T47D (cell line): ENCODE results near the gene TNFSF11.
"Not testable (repeated sequence)": the region's sequence is repeated elsewhere in the genome, so short reads cannot be mapped to it uniquely, and the experiment has no call there.

Experiments
- DNase-seq, 2 experiments: peaks; one replicate each; pipeline versions ENCODE4 v3.0.0 to v3.0.0-alpha.2; 2011 to 2012; ENCODE audit warnings: low read depth in 1 of 2, low spot score in 1 of 2
- JUND ChIP-seq: IDR thresholded peaks from 2 replicates; pipeline ENCODE4 v1.6.1; 2012; ENCODE audit warnings: low read depth
- in situ Hi-C: cut with HindIII; loops from 2 replicates; pipeline ENCODE4 v1.10.0; 2016; ENCODE audit warnings: low sequenced_read_pairs, low pct_unique_long_range_greater_than_20kb

TNFSF11 gene

DNA sequence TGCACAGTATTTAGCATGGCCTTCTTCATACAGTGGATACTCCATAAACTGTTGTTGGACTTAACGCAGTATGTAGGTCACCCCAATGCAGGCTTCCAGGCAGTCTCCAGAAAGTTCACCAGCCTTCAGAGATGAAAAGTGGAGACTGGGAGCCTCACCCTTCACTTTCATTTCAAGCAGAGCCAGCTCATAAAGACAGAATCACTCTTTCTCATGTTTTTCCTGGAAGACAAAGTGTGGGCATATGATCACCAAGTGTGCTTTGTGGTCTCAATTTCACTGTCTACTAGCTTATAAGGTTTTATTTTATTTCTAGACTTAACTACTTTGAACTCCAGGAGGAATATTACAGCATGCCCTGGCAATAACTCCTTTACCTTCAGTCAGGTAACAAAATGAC is 26.3 kb upstream of the TNFSF11 start:
- DNase-seq, result no peak
- TF ChIP-seq JUND, result no peak
- in situ Hi-C loops, result no loop called here

DNA sequence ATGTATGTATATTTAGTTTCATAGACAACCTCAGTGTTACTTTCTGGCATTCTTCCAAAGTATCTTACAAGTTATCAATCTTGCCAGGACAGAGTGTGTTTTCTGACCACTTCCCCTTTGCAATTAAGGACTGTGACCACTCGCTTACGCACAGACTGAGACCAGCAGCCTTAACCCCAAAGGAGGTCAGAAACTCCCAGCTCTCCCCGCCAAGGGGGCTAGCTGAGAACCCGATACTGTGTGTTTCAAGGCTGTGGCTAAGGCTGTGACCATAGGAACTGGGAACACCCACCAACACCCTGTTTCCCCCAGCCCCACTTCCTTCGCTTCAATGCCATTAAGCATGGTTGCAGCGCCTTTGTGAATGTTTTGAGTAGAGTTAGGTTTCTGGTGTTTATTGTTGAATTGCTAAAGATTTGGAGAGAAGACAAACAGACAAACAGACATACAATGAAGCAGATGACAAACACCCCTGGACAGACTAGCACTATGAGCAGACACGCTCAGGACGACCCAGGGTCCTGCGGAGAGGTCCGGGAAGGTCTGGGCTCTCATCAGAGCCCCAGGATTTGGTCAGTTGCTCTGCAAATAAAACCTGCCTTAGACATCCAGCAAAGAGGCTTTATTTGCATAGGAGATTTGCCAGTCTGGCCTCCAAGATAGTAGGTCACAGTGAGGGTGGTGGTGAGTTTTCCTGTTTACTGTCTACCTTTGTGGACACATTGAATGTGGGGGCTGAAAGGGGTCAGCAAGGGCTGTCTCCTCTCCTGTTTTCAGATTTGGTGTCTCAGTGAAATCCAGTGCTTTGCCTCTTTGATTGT is 25.0 kb upstream of the TNFSF11 start:
- no peak for TF ChIP-seq JUND
- in situ Hi-C loops, result no loop called here
- no peak for DNase-seq

DNA sequence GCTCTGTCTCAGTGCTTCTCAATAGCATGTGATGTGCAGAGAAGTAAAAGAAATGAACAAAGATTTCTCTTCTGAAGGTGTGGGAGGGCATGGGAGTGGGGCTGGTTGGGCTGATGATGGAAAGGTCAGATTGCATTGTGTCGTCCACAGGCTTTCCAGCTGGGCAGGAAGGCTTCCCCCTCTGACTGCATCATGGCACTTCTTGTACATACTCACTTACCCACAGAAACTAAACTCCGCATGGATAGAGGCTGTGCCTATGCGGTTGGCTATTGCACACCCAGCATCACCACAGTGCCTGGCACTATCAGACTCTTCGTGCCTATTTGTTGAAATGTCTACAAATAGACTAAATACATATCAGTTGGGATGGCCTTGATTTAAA is 24.4 kb upstream of the TNFSF11 start:
- in situ Hi-C loops, result no loop called here
- no peak for DNase-seq
- no peak for TF ChIP-seq JUND

DNA sequence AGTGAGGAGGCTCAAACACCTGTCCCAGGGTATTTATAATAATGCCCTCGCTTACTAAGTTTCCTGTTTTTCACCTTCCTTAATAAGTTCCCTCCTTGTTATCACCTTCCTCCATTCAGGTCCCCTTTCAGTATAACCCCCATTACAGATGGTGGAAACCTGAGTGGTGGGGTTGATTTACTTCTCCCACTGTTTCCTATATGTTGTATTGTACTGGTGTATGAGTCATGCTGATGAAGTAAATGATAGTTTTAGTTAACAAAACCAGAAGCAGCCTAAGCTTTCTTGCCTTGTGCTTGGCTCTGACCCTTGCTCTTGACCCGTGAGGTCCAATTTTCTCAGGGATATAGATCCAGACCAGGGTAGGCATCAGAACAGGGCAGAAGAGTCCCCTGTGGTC is 22.3 kb upstream of the TNFSF11 start:
- no peak for DNase-seq
- no peak for TF ChIP-seq JUND
- in situ Hi-C loops, result no loop called here

DNA sequence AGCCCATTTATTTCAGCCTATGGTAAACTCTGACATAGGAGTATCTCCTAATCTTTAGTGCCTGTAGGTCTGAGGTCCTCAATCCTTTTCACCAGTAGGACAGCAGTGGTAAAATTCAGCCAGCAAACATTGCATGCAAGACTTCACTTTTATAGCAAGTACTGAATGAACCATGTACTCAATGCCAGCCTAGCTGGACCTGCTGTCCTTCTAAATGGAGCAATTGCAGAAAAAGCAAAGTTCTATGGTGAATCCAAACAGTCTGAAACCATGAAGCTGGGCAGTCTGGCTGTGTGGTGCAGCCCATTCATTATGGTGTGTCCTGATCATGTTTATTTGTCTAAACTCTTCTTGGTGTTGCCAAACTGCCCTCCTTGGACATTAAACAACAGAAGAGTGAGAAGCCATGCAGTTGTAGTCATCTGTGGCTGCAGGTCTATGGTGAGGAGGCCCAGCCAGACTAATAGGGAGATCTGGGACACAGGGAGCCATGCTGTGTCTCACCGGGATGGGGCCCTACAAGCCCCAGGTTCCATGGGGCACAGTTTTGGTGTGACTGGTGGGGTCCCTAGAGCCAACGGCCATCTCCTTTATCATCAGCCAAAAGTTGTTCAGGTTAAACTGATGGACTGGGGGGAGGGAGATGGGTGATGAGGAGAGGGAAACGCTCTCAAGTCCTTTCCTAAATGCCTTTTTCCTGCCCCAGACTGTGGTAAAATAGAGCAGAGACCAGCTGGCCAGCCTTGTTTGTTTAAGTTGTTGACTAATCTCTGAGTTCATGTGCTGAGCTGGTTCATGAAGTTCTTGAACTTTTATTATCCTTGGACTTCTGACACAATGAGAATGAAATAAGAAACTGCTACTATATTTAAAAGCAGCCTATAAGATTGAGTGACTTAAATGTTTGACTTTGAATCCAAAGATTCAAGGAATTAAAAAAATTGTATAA is 20.6 kb upstream of the TNFSF11 start:
- peak in 1 of 2 experiments; percentile 12 for DNase-seq
- TF ChIP-seq JUND, result no peak

DNA sequence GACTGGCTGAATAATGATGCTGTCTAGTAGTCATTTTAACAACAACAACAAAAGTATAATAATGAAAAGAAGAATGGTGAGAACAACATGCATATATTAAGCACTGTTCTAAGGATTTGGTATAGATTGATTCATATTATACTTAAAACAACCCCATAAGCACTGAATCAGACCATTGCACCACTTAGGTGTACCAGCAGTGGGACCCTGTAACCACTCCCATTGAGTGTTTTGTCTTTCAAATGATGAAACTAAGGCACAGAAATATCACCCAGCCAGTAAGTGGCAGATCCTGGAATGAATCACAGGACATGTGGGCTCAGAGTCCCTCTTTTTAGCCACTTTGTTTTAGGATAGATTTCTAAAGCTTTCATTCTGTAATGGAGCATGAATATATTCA is 14.9 kb upstream of the TNFSF11 start:
- in situ Hi-C loops, result no loop called here
- TF ChIP-seq JUND, result no peak

More for the DNA sequence above, 20.6 kb upstream of the TNFSF11 start:
- in situ Hi-C loops, result no loop called here

DNA sequence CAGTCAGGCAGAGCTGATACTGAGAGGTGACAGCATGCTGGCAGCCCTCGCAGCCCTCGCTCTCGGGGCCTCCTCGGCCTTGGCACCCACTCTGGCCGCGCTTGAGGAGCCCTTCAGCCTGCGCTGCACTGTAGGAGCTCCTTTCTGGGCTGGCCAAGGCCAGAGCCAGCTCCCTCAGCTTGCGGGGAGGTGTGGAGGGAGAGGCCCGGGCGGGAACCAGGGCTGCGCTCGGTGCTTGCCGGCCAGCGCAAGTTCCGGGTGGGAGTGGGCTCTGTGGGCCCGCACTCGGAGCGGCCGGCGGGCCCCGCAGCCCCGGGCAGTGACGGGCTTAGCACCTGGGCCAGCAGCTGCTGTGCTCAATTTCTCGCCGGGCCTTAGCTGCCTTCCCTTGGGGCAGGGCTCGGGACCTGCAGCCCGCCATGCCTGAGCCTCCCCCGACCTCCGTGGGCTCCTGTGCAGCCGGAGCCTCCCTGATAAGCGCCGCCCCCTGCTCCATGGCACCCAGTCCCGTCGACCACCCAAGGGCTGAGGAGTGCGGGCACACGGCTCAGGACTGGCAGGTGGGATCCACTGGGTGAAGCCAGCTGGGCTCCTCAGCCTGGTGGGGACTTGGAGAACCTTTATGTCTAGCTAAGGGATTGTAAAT is 14.3 kb upstream of the TNFSF11 start:
- in situ Hi-C loops, DNase-seq: not testable (repeated sequence)

More for the DNA sequence above, 14.9 kb upstream of the TNFSF11 start:
- DNase-seq, result no peak

DNA sequence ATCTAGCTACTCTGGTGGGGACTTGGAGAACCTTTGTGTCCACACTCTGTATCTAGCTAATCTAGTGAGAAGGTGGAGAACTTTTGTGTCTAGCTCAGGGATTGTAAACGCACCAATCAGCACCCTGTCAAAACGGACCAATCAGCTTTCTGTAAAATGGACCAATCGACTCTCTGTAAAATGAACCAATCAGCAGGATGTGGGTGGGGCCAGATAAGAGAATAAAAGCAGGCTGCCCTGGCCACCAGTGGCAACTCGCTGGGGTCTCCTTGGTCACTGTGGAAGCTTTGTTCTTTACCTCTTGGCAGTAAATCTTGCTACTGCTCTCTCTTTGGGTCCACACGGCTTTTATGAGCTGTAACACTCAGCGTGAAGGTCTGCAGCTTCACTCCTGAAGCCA is 13.6 kb upstream of the TNFSF11 start:
- DNase-seq, in situ Hi-C loops: not testable (repeated sequence)

DNA sequence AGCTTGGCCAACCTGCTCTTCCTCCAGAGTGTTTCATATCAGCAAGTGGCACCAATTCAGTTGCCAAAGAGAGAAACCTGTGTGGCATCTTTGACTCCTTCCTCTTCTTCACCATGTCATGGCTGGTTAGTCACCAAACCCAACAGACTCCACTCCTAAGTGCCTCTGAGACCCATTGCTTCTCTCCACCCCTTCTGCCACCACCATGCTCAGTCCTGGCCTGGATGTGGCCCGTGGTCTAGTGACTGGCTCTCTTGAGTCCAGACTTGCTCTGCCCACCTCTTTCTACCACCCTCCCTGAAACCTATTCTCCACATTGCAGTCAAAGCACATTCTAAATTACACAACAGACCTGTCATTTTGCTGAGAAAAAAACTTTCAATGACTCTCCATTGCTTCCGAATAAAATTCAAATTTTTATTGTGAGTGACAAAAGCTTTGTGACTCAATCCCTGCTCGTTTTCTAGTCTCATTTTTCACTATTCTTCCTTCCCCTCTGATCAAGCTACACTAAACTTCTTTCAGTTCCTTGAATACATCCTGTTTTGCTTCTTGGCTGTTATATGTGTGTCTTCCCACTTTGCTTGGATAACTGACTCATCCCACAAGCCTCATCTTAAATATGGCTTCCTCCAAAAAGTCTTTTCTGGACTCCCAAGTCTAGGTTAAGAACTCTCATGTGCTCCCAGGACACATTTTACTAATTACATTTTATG is 12.0 kb upstream of the TNFSF11 start:
- no peak for DNase-seq
- no peak for TF ChIP-seq JUND
- in situ Hi-C loops, result no loop called here

DNA sequence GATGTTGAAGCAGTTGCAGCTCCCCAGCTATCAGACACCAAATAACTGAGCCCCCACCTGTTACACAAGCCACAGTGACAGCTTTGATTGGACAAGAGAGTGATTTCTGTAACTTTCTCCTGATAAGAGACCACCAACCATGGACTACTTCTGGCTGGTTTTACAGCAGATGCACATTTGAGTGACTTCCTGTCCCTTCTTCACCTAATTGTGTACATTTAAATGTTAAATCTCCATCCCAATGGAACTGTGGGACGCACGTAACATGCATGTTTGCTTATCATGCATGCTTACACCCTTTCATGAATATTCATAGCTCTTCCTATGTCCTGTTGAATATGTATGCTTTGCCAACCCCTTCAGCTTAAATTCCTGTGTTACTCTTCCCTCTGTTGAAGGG is 6.0 kb upstream of the TNFSF11 start:
- in situ Hi-C loops, result no loop called here
- DNase-seq, result no peak
- no peak for TF ChIP-seq JUND

DNA sequence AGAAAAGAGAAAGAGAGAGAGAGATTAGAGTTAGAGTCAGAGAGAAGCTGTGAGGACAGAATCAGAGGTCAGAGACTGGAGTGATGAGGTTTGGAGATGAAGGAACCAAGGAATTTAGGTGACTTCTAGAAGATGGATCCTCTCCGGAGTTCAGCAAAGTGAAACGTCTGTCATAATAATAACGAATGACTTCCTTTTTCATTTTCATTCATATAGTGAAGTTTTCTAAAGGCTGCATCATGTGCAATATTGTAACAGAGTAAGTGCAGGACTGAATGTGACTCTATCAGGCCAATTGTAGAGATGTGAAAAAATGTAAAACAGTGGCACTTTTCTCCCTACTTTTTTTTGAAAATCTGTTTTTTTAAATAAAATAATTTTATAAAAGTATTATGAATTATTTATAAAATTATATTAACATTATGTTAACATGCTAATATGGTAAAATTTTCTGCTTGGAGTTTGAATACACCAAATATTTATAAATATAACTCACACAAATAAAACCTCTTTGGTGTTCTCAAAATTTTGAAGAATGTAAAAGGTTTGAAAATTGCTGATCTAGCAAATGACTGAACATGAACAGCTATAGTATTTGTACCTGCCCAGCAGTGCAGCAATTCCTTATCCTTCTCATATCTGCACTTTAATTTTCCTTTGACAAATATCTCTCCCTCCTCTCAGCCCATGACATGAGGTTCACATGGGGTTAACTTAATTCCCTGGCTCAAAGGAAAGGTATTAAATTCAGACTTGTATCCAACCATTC is 4.2 kb upstream of the TNFSF11 start:
- DNase-seq, result no peak
- in situ Hi-C loops, result no loop called here
- TF ChIP-seq JUND, result no peak
